ENCODE data around the gene KCTD15.

Gene KCTD15, protein sequence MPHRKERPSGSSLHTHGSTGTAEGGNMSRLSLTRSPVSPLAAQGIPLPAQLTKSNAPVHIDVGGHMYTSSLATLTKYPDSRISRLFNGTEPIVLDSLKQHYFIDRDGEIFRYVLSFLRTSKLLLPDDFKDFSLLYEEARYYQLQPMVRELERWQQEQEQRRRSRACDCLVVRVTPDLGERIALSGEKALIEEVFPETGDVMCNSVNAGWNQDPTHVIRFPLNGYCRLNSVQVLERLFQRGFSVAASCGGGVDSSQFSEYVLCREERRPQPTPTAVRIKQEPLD

DNA sequence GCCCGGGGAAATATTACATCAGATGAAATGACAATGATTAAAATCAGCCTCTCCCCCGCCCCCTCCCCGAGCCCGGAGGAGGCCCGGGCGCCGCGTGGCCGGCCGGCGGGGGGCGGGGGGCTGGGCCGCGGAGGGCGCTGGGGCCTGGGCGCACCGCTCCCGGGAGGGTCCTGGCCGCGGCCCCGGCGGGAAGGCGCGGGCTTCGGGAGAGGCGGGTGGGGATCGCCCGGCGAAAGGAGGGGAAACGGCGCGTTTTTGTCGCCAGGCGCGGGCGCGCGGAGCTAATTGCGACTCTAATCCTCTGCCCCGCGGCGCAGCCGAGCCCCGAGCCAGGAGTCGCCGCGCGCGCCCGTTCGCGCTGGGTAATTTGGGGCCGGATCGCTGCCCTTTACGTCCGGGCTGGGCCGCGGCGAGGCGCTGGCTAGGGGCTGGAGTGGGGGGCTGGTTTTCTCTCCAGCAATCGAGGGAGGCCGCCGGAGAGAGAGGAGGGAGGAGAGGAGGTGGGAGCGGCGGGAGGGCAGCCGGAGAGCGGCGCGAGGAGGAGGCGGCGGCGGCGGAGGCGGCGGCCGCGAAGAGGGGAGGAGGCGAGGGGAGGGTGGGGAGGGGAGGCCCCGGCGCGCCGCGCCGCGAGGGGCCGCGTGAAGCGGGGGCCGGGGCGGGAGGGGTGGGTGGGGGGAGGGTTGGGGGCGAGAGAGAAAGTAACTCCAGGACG lies at the start of gene KCTD15:
Gene KCTD15 (plus strand): TSS at position 707 of the 712 bp plus-strand sequence. CDS start 3,585 bp downstream, outside the sequence.
- peak; percentile 68 for DNase-seq (ENCODE audit: low spot score)

DNA sequence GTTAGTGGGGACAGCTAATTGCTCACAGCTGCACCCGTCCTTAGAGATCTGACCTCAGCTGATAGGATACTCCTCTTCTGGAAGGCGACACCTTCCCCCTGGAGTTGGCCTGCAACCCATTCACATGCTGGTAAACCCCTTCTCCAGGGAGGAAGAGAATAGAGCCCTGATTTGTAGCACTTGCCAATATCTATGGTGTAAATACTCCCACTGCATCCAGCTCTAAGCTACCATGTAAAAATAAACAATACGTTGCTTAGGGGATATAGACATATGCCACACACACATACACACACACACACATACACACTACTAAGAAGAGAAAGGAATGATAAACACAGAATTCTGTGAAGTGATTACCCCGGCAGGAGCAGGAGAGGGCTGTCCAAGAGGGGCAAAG lies 49.4 kb upstream of the KCTD15 start:
- no peak for DNase-seq (ENCODE audit: low spot score)

DNA sequence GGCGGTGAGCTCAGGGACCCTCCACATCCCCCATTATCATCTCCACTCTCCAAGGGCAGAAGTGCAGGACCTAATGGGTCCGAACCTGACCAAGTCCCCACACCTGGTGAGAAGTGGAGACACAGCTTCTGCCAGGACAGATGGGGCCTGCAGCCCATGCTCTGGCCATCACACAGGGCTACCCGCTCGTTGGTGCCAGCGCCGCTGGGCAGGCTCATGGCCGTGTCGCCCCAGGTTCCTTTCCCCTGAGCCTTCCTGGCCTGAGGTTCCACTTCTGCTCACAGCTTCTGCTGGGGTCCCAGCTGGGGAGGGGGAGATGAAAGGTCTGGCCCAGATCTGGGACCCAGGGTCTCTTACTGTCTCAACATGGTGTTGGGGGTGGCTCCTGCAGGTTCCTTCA lies 48.4 kb upstream of the KCTD15 start:
- DNase-seq (ENCODE audit: low spot score), result no peak

DNA sequence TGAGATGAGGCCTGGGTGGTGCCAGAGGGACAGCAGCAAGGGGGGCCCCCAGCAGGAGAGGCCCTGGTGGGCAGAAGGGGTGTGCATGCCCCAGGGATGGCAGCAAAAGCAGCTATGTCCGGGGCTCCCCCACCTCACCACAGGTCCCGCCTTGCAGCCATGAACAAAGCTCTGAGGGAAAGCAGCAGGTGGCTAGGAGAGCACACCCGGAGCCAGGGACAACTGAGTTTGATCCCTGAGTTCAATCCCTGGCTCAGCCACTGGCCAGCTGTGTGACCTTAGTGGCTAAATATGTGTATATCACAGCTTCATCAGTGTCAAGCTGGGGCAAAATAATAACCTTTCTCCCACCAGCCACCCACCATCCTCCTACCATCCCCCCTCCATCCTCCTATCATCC lies 47.7 kb upstream of the KCTD15 start:
- no peak for DNase-seq (ENCODE audit: low spot score)

DNA sequence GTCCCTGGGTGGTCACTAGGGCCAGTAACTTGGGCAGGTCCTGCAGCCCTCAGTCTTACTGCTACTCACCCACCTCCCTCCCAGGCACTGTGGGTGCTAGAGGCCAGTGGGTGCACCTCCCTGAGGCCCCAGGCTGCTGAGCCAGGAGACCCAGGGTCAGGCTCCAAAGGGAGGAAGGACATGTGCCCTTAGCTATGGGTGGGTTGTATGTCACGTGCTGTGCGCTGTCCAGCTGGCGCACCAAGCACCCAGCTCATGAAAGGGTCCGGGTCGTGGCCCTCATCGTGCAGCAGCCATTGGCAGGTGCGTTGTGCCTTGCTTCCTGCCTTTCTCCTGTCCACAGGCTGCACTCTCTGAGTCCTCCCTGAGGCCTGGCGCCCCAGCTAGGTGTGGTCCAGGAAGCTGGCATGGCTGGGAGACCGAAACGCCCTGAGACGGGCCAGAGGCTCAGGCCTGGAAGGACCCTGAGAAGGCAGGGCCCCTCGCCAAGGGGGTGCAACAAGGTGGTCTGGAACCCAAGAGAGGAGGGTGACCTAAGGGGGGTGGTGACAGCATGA lies 47.0 kb upstream of the KCTD15 start:
- no peak for DNase-seq (ENCODE audit: low spot score)

DNA sequence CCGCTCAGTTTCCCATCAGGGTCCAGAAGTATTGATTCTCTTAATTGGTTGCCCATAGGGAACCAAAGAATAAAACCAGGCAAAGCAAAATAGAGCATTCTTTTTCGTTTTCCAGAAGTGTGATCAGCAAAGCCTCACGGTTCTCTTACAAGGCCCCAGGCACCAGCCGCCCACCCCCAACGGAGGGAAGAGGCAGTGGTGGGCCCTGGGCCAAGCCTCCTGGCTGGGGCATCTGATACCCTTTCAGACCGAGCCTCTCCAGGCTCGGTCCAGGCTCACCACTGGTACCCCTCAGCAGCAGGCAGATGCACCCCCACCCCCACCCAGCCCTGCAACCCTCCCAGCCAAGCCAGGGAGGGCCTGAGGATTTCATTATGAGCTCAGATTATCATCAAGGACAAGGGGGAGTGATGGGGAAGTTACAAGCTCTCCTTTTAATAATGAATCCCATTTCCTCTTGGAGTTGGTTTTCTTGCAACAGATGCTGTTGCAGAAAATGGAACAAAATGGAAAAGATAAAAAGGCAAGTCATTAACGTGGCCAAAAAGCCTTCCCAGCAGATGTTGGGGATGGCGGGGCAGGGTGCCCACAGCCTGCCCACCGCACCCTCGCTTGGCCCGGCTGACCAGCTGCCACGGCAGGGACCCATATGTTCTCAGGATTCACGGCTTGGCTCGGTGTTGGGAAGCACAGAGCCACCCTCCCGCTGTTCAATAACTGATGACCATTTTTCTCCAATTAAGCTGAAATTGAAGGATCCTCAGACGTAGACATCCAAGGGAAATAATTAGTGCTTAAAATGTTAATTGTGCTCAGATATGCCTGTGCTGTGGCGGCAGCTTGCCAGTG lies 45.9 kb upstream of the KCTD15 start:
- DNase-seq (ENCODE audit: low spot score), result no peak

DNA sequence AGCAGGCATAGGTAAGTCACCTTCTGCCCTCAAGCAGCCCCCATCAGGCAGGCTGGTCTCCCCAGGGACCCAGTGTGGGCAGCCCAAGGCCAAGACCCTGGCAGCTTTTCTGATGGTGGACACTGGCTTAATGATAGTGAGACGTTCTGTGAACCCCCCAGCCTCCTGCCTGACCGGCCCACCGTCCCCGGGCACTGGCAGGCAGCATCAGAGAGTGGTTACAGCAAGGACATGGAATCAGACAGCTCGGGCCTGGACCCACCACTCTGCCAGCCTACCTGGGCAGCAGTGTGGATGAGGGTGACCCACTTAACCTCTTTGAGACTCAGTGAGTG lies 45.3 kb upstream of the KCTD15 start:
- DNase-seq (ENCODE audit: low spot score), result no peak

DNA sequence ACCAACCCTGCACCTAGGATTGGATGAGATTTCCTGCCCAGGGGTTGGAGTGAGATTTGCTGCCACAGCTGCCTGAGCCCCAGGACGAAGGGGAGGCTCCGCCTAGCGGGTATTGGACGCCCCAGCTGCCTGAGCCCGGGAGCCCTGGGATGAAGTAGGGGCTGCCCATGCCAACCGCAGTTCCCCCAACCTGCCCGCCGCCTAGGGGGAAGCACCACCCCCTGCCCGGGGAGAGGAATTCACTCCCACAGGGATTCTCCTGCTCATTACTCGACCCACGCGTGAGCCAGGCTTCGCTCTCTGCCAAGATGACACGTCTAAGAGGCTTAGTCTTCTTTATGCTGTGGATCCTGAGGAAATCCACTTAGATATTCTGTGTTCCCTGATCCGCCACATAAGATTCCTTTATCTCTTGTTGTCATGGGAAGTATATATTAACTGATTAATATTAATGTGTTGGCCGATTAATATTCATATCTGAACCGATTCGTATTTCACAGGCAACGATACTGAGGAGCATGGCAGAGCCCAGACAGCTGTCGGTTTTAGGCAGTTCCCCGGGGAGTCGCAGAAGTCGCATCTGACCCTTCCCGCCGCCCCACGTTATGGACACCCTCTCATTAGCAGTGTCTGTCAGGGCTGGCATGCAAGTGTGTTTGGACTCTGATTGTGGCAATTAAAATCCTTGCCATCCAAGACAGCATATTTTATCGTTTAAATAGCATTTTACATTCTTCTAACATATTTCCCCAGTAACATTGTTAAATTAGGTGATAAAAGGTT lies 44.5 kb upstream of the KCTD15 start:
- DNase-seq (ENCODE audit: low spot score), result no peak

DNA sequence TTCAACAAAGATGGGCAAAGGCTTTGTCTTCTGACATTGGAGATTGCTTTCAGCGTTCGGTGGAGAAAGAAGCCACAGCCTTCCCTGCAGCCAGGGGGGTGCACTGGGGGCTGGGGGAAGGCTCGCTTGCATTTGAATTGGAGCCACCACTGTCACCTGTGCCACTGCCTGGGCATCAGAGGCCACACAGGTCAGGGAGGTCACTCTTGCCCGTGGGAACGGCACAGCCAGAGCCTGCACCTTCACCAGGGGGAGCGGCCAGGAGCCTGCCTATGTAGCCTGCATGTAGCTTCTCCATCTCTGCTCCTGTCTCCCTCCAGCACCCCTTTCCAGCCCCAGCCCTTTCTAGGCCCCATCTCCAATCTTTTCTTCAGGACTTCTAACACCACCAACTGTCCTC lies 43.7 kb upstream of the KCTD15 start:
- DNase-seq (ENCODE audit: low spot score), result no peak

DNA sequence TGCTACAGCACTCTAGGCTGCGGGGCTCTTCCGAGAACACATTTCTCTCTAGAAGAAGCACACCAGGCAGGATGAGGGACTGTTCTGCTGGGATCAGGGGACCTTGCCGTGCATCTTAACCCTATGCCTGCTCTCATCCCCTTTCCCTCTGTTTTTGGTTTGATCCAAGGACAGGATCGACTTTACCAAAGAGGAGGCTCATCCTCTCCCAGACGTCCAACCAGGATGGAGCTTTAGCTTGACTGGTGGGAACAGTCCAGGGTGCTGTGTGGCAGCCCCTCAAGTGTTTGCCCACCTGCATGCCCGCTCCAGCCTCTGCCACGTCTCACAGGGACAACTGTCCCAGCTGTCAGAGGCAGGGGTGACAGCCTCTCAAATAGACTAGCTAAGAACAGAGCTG lies 42.3 kb upstream of the KCTD15 start:
- DNase-seq (ENCODE audit: low spot score), result no peak

DNA sequence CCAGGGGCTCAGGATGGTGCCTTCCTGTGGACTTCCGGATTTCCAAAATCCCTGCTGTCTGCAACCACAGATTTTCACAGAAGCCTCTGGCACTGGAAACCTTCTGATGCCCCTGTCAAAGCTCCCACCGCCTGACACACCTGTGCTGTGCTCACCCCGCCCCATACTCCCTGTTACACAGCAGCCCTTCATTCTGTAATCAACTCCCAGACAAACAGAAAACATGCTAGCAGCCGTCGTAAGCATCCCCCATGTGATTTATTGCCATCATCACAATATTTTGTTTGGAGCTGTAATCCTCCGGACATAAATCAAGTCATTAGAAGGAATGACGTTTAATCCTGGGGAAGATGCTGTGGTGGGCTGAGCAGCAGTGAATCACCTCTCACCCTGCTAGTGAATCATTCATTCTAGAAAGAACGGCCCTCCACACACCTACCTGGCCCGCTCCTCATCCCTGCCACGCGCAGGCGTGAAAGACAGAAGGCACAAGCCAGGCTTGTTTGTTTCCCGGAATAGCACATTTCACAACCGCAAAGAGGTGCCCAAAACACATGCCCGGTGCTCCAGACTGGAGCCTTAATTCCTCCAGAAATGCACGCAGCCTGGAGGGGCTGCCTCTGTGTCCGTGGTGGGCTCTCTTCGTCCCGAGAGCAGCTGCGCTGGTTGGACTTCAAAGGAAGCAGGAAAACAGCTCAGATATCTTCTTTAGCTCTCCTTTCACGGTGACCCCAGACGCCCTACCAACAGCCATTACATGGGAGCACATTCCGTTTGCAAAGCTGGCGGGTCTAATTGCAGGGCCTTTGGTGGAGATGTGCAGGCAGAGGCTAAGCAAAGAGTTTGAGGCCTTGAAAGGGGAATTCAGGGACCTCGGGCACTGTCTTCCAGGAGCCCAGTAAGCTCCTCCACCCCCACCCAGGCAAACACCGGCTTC lies 41.3 kb upstream of the KCTD15 start:
- no peak for DNase-seq (ENCODE audit: low spot score)

DNA sequence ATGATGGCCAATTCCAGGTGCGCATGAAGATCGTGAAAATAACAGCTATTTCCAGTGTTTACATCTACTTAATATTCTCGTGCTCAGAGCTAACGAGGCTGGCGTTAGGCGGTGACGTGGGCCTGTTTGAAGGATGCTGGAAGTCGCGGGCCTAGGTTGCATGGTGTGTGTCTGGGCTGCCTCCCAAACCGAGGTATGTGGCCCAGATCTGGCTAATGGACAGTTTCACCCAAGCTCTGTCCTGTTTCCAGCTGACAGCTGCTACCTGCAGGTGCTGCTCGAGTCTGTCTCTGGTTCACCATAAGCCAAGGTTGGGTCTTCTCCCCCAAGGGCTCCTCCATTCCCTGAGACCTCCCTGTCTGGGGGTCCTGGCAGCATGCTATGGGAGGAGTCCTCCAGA lies 40.5 kb upstream of the KCTD15 start:
- no peak for DNase-seq (ENCODE audit: low spot score)

DNA sequence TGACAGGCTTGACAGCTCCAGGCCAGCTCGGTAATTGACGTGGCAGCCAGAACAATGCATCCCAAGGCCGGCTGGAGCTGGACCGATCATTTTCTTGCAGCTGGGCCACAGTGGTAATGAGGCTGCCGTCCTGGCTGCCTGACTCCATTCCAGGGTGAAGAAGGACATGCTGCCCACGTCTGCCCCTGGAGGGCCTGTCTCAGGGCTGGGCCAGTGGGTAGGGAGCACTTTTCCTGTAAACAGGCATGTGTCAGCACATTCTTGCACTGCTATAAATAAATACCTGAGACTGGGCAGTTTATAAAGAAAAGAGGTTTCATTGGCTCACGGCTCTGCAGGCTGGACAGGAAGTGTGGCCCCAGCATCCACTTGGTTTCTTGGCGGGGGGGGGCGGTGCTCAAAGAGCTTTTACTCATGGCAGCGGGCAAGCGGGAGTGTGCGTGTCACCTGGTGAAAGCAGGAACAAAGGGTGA lies 38.1 kb upstream of the KCTD15 start:
- DNase-seq (ENCODE audit: low spot score), result no peak

DNA sequence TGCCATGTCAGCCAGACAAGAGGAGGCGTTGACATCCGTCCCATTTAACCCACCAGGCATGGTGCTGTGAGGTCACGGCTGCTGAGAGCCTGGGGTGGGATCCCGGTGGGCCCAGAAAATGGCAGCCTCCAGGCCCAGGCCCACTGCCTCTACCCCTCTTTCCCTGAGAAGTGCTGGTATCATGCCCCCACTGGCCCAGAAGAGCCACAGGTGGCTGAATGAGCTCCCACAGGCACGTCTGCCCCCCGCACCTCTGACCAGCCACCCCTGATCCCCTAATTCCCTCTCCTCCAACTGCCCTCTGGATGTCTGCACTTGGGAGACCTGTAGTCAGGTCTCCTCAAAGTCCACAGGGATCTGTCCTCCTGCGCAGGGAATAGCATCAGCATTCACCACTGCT lies 37.3 kb upstream of the KCTD15 start:
- no peak for DNase-seq (ENCODE audit: low spot score)

DNA sequence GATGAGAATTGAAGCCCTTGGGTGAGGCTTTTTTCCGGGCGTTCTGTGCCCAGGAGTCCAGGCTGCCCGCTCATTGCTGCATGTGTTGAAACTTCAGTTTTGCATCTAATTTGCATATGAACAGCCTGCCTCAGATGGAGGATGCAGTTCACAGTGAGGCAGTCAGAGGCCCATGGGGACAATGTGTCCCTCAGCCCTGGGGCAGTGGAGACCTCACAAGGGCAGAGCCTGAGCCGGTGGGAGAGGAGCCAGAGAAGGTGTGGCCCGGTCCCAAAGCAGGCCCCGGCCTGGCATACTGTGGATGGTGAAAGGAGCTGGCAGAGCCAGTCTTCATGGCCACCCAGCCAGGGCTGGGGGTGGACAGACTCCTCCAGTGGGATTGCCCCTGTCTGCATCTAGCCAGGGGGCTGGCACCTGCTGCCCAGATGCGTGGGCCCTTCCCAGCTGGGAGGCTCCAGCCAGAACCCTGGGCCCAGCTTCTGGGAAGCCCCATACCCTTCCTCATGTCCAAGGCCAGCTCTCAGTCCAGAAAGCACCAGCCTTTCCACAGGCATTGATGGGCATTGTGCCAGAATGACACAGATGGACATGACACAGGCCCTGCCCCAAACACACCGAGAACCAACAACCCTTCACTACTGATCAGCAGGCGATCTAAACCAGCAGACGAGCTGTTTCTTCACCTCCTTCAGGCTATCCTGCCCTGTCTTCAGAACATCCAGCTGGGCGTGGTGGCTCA lies 32.9 kb upstream of the KCTD15 start:
- no peak for DNase-seq (ENCODE audit: low spot score)

DNA sequence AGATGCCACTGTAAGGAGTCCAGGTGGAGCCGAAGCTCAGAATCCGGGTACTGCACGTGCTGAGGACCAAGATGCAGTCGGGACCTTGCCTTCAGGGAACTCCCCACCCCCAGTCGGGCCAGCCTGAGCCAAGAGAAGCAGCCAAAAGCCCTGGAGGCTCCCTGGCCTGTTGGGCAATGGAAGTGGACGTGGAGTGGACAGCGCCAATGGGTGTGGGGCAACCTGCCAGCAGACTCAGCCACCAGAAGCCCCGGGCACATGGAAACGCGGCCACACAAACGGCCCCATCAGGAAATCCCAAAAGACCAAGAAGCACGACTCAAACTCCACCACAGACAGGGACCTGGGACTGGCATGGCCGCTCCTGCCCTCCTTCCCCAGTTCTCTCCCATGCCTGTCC lies 30.0 kb upstream of the KCTD15 start:
- no peak for DNase-seq (ENCODE audit: low spot score)

DNA sequence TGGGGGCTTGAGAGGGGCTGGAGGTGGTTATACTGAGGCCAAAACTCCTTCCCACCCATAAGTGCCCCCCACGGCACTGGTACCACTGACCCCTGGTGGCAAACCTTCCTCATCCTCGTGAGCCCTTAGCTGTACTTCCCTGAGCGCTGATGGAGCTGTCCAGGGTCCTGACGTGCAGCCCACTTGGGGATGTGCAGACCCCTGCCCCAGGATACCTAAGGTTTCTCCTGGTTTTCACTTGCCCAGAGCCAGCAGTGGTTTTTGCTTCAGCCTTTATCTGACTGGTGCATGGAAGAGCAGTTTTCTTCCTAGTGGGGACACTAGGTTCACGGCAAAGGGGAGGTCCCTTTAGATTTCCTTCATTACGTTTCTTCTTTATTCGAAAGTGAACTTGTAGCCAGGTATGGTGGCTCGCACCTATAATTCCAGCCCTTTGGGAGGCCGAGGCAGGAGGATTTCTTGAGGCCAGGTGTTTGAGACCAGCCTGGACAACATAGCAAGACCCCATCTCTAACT lies 28.7 kb upstream of the KCTD15 start:
- DNase-seq (ENCODE audit: low spot score), result peak; percentile 46

DNA sequence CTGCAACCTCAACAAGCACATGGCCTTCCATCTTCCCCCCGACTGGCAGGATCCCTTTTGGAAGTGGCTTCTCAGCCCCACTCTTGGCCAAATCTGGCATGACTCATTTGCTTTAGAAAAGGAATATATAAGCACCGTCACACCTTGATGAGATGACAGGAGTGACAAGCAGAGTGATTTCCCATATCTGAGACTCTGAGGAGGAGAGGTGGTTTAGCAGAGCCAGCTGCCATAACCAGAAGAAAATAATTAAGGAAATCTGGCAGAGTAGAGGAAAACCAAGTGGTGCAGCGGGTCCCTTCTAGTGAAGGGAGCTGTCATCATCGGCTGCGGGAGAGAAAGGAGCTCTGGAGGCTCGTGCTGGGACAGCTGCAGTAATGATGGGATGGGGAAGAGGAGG lies 27.5 kb upstream of the KCTD15 start:
- no peak for DNase-seq (ENCODE audit: low spot score)

DNA sequence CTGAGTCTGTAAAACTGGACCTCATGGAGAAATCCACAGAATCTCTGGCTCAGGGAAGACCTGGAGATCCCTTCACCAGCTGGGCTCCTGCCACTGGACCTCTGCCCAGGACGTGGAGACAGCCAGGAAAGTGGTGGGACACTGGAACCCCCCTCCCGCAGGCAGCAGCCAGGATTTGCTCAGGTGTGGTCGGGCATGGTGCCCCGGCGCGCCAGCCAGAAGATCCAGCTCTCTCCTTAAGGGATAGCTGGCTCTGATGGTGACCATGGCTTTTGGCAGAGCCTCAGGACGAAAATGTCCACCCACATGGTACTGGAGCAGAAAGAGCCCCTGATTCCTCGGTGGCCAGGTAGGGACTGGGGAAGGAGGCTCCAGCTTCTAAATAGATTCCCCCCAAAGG lies 26.6 kb upstream of the KCTD15 start:
- no peak for DNase-seq (ENCODE audit: low spot score)
